Activated T-helper 2 cell treated with anti-CD3 and anti-CD28 coated beads, Interferon-gamma antibody, Interleukin-2, Interleukin-4, amounts not matched to agents 10 μg/mL and 5 μg/mL and 100 μg/mL, durations not matched to agents 14 hours and 24 hours and 36 hours (primary cell): ENCODE results near the gene KRT27. TPM values are rescaled to one million over a fixed set of nuclear protein-coding genes. Genes with fewer than 3 reads are reported as not detected.

Experiments used
- DNase-seq: peaks from one replicate; pipeline ENCODE4 v3.0.0; 2021; ENCODE audit warnings: low spot score
- H3K27ac Mint-ChIP-seq: one replicate; pipeline ENCODE4 v1.8.0; 2021; ENCODE audit warnings: mixed read lengths
- H3K27me3 Mint-ChIP-seq: one replicate; pipeline ENCODE4 v1.8.0; 2021; ENCODE audit warnings: low read depth, mixed read lengths
- H3K36me3 Mint-ChIP-seq: one replicate; pipeline ENCODE4 v1.8.0; 2021; ENCODE audit warnings: low read depth, mixed read lengths
- H3K4me1 Mint-ChIP-seq: one replicate; pipeline ENCODE4 v1.8.0; 2021; ENCODE audit warnings: low read depth, mixed read lengths
- H3K4me3 Mint-ChIP-seq: one replicate; pipeline ENCODE4 v1.8.0; 2021; ENCODE audit warnings: low read depth, mild to moderate bottlenecking, moderate library complexity, mixed read lengths
- H3K9me3 Mint-ChIP-seq: one replicate; pipeline ENCODE4 v1.8.0; 2021; ENCODE audit warnings: mixed read lengths
- intact Hi-C: fragments of 100-400 bp; cut with micrococcal nuclease; formaldehyde crosslinking; loops from one replicate; pipeline ENCODE4 v1.15.1; 2023
- total RNA-seq: library from RNA; stranded (reverse); gene quantifications from 2 replicates; pipeline ENCODE4 v1.2.3, GENCODE V29; 2022

Gene KRT27
- total RNA-seq, 1 donor from 2014 or later: not detected

DNA sequence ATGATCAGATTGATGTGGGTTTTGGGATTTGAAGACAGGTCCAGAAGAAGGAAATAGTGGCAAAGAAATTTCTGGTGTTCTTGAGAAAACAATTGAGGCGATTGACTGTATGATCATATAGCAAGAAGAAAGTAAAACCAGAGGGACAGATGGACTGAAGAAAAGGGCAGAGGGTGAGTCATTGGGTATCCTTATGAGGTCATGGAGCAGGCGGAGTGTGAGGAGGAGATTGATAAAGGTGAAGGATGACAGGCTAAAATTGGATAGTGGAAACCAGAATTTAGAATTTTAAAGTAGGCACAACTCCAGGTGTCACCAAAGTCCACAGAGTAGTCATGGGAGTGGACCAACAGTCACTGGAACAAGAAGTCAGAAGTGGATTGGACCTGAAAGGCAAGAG lies 18.8 kb upstream of the KRT27 start:
- Mint-ChIP-seq H3K27ac (no peak overlapping the region), H3K4me1 (peaks cover 3% of the 10 kb centered on the region), H3K27me3 (peaks cover 33% of the 10 kb centered on the region), H3K36me3 (no peaks in the 10 kb centered on the region), H3K4me3 (no peak overlapping the region), H3K9me3 (no peaks in the 10 kb centered on the region)
- DNase-seq: no peak
- intact Hi-C loops: loop anchor here (5.0 kb wide), 1 partner anchor 861 kb away; no protein-coding TSS in a partner anchor

DNA sequence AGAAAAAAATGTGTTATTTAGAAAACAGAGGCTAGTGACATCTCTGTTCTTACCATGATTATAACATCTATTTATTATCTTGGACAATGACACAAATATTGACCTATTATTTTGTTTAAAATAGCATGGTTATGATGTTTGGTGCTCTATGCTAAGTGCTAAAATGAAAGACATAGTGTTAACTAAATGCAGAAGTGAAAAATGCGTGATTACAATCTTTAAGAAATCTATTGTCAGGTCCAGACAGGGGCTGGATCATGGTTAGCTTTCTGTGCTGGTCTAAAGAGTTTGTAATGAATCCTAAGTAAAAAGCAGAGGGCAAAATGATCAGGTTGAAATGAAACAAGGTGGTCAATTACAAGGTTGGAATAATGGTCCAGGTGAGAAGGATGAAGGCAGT lies 18.0 kb upstream of the KRT27 start:
- peaks cover 3% of the 10 kb centered on the region for H3K4me1 Mint-ChIP-seq

DNA sequence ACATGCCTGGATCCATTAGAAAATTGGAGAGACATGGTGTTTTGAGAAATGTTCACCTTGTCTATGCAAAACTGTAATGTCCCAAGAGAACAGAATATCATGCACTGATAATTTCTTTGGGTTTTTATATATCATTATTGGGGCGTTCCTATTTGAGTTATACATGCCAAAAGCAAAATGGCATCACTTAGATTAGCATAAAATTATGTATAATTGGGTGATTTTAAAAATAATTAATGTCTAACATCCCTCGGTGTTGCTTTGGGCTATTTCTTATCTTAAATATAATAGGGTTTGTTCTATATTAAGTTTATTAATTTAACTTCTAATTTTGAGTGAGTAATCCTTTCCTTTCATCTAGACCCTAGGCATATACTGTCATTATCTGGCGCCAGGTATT lies 17.5 kb upstream of the KRT27 start, which contains the start of gene KRT28:
Gene KRT28, minus strand, starts transcription at position 101 of the 400 bp plus-strand sequence. Its CDS starts 66 bp downstream, at position 35.
- no peak for DNase-seq
- H3K27ac Mint-ChIP-seq: no peak within 1 kb of the TSS
- H3K27me3 Mint-ChIP-seq: peaks cover 31% of the 10 kb centered on the region
- H3K36me3 Mint-ChIP-seq: no peaks in the 10 kb centered on the region
- intact Hi-C loops: loop anchor here (5.0 to 10.0 kb wide), 2 partner anchors 445 to 862 kb away; no protein-coding TSS in a partner anchor
- no peaks in the 10 kb centered on the region for H3K9me3 Mint-ChIP-seq
- no peak within 1 kb of the TSS for H3K4me3 Mint-ChIP-seq
- H3K4me1 Mint-ChIP-seq: peaks cover 3% of the 10 kb centered on the region

More for the DNA sequence above, 18.0 kb upstream of the KRT27 start:
- Mint-ChIP-seq H3K36me3 (no peaks in the 10 kb centered on the region), H3K27ac (no peak overlapping the region), H3K27me3 (peaks cover 33% of the 10 kb centered on the region), H3K4me3 (no peak overlapping the region), H3K9me3 (no peaks in the 10 kb centered on the region)
- DNase-seq: no peak
- intact Hi-C loops: loop anchor here (5.0 kb wide), 1 partner anchor 862 kb away; no protein-coding TSS in a partner anchor

DNA sequence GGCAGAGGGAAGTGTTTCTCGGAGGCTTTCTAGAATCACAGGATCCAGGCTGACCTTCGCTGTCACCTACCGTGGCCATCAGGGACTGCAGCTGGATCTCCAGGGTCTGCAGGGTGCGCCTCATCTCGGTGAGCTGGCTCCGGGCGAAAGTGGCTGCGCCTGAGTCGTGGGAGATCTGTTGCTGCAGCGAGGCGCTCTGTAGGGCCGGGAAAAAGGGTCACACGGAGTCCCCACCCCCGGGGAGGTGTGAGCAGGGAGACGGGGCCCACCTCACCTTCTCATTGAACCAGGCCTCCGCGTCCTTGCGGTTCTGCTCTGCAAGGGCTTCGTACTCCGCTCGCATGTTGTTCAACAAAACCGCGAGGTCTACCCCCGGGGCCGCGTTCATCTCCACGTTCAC lies 14.5 kb upstream of the KRT27 start:
- Mint-ChIP-seq H3K27me3 (peaks cover 34% of the 10 kb centered on the region), H3K4me3 (no peak overlapping the region), H3K27ac (no peak overlapping the region), H3K36me3 (no peaks in the 10 kb centered on the region), H3K9me3 (no peaks in the 10 kb centered on the region), H3K4me1 (no peaks in the 10 kb centered on the region)
- intact Hi-C loops: loop anchor here (10.0 kb wide), 1 partner anchor 442 kb away; no protein-coding TSS in a partner anchor
- no peak for DNase-seq

DNA sequence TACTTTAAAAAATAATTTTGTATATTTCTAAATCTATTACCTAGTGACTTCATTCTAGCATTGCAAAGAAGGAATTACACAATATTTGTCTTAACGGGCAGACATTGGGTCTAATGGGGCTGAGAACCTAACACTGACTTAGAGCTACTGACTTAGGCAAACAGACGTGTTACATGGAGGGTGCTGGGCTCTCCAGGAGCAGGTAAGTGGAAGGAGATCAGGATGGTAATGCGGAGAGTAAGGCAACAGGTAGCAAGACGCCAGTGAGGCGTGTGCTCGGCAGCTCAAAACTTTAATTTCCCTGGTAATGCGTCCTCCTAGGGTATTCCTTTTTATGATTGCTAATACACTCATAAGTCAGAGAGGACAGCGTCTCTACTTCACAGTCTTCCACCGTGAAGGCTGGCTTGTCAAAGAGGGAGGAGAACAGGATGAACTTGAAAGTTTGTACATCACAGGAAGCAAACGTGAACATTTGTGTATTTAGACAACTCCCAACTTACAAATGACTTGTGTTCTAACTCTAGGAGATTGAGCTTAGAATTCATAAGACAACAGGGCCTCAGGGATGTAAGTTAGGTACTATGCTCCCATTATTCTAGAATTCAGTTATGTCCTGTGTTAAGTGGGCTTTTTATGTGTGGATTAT lies 12.8 kb upstream of the KRT27 start:
- Mint-ChIP-seq H3K27ac (no peak overlapping the region), H3K27me3 (peaks cover 34% of the 10 kb centered on the region), H3K4me3 (no peak overlapping the region), H3K9me3 (no peaks in the 10 kb centered on the region), H3K4me1 (no peaks in the 10 kb centered on the region), H3K36me3 (no peaks in the 10 kb centered on the region)
- DNase-seq: no peak
- intact Hi-C loops: loop anchor here (10.0 kb wide), 1 partner anchor 440 kb away; no protein-coding TSS in a partner anchor

DNA sequence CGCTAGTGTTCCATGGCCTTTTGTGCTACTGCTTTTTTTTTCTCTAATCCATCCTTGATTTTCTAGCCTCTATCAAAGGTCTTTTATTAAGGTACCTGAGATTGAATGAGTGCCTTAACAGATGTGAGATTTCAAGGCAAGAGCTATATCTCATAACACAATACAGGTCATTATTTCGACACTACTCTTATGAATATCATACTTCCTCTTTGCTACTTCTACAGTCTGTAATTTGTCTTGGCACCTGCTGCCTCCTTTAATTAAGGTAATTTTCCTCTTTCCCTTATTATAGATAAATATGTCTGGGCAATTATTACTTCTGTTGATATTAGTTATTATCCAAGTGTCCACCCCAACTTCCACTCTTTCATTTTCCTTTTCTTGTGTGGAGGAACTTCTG lies 12.1 kb upstream of the KRT27 start:
- DNase-seq: no peak
- Mint-ChIP-seq H3K4me1 (no peaks in the 10 kb centered on the region), H3K27me3 (peaks cover 34% of the 10 kb centered on the region), H3K9me3 (no peaks in the 10 kb centered on the region), H3K36me3 (no peaks in the 10 kb centered on the region), H3K27ac (no peak overlapping the region), H3K4me3 (no peak overlapping the region)
- intact Hi-C loops: loop anchor here (5.0 to 10.0 kb wide), 2 partner anchors 172 to 440 kb away; no protein-coding TSS in a partner anchor

DNA sequence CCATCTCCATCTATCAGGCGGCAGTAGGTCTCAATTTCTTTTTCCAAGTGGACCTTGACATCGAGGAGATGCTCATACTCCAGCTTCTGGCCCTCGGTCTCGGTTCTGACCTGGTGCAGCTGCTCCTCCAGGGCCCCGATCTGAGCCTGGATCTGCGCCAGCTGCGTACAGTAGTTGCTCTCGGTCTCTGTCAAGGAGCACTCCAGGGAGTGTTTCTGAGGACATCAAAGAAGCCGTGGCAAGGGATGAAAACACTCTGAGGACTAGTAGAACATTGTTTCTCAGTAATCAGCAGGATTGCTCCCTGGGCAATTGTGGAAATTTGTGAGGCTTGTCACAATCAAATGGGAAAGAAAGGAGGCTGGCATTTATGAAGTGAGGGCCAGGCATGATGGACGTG lies 11.5 kb upstream of the KRT27 start:
- Mint-ChIP-seq H3K4me3 (no peak overlapping the region), H3K27me3 (peaks cover 31% of the 10 kb centered on the region), H3K4me1 (no peaks in the 10 kb centered on the region), H3K36me3 (no peaks in the 10 kb centered on the region), H3K9me3 (no peaks in the 10 kb centered on the region), H3K27ac (no peak overlapping the region)
- intact Hi-C loops: loop anchor here (5.0 to 10.0 kb wide), 2 partner anchors 172 to 439 kb away; no protein-coding TSS in a partner anchor
- no peak for DNase-seq

DNA sequence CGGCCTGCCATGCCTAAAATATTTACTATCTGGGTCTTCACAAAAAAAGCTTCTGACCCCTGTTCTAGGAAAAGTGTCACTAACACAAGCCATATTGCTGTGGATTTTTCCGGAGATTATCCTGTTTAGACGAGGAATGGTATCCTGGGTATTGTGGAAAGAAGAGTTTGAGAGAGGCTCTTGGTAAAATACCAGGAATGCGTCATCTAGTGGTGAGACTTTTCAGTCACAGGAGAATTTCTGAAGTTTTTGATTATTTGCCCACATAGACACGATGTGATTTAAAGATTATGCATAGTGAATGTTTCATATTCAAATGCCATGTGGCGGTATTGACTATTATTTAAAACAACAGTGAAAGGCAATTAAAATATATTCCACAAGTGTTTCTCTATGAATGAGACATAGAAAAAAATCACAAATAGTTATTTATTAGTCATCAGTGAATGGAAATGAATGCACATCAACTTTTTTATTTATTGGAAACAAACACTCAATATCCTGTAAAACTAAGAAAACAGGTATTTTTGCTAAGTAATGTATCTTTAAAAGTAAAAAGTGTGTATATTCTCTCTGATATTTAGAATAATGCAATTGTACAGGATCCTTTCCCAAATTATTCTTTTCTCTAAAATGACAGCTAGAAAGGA lies 9.6 kb upstream of the KRT27 start:
- intact Hi-C loops: loop anchor here (5.0 to 10.0 kb wide), 2 partner anchors 170 to 437 kb away; no protein-coding TSS in a partner anchor
- no peaks in the 10 kb centered on the region for H3K36me3 Mint-ChIP-seq

DNA sequence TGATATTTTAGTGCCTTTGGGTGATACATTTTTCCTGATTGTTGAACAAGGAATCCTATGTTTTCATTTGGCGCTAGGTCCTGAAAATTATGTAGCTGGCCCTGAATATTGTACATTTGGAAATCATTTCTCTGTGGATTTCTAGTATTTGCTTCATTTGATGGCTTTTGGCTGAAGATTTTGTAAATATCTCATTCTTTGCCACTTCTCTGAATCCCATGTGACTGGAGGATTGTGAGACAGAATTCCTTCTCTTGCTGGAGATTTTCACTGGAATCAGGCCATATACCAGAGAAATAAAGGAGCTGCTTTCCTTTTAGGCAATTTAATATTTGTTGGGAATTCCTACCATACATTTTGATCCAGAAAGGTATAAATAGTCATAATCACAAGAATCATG lies 8.8 kb upstream of the KRT27 start:
- H3K4me3 Mint-ChIP-seq: no peak overlapping the region
- DNase-seq: no peak
- intact Hi-C loops: loop anchor here (5.0 to 10.0 kb wide), 2 partner anchors 169 to 436 kb away; no protein-coding TSS in a partner anchor
- H3K9me3 Mint-ChIP-seq: no peaks in the 10 kb centered on the region
- H3K36me3 Mint-ChIP-seq: no peaks in the 10 kb centered on the region
- H3K4me1 Mint-ChIP-seq: no peaks in the 10 kb centered on the region
- peaks cover 29% of the 10 kb centered on the region for H3K27me3 Mint-ChIP-seq
- H3K27ac Mint-ChIP-seq: no peak overlapping the region

More for the DNA sequence above, 9.6 kb upstream of the KRT27 start:
- Mint-ChIP-seq H3K27ac (no peak overlapping the region), H3K4me3 (no peak overlapping the region), H3K9me3 (no peaks in the 10 kb centered on the region), H3K27me3 (peaks cover 33% of the 10 kb centered on the region), H3K4me1 (no peaks in the 10 kb centered on the region)
- no peak for DNase-seq

DNA sequence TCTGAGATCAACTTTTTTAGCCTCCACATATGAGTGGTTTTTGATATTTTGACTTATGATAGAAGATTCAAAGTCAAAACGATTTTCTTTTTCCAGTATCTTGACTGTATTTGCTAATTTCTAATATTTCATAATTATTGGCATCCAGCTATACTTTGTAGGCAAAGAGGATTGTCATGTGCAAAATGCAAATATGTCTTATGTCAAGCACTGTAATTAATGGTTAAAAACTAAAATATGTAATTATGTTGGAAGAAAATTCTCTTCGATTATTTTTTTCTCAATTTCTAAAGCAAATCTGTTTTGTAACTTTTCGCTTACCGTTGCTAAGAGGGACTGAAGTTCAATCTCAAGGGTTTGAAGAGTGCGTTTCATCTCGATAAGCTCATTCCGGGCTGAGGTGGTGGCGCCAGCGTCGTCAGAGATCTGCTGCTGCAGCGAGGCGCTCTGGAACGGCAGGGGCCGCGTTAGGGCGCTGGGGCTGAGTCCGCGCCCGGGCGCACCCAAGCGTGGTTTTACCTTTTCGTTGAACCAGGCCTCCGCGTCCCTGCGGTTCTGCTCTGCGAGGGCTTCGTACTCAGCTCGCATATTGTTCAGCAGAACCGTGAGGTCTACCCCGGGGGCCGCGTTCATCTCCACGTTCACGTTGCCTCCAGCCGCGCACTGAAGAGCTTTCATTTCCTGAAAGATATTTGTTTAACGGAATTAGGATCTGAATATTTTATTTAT lies 3.0 kb downstream of the KRT27 start:
- no peaks in the 10 kb centered on the region for H3K4me1 Mint-ChIP-seq
- no peaks in the 10 kb centered on the region for H3K9me3 Mint-ChIP-seq
- H3K4me3 Mint-ChIP-seq: no peak overlapping the region
- no peak overlapping the region for H3K27ac Mint-ChIP-seq
- DNase-seq: no peak
- no peaks in the 10 kb centered on the region for H3K36me3 Mint-ChIP-seq
- H3K27me3 Mint-ChIP-seq: peaks cover 49% of the 10 kb centered on the region
- intact Hi-C loops: no loop called here

DNA sequence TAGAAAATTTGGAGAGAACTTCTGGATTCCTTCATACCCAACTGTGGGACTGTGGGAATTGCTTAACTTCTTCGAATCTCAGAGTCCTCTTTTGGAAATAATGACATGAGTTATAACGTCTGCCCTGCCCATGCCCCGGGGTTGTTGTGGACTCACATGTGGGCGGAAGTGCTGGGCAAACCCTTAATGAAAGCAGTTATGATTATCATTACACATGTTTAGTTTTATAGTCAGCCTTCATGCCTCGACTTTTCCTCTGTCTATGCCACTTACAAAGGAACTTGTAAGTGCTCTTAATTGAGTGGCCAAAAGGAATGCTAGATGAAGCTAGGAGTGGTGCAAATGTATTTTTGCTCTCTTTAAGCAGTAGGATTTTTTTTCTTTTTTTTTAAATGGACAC lies 3.9 kb downstream of the KRT27 start:
- Mint-ChIP-seq H3K36me3 (no peaks in the 10 kb centered on the region), H3K4me1 (no peaks in the 10 kb centered on the region), H3K4me3 (no peak overlapping the region), H3K27me3 (peaks cover 52% of the 10 kb centered on the region), H3K27ac (no peak overlapping the region), H3K9me3 (no peaks in the 10 kb centered on the region)
- DNase-seq: no peak
- intact Hi-C loops: no loop called here

DNA sequence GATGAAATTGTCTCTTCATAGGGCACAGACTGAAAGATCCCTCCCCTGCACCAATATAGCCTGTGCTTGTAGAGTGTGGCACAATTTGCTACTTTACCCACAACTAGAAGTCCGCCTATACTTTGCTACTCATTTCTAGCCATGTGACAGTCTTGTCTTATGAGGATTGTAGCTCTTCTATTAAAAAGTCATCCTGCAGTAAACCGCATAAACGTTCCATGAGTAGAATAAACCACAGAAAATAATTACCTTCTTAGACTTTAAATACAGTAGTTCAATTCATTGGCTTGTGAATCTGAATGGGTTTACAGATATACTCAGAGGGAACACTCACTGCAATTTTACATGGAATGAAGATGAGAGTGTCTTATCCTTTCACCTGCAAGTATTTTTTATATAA lies 4.4 kb downstream of the KRT27 start:
- H3K36me3 Mint-ChIP-seq: no peaks in the 10 kb centered on the region
- H3K4me1 Mint-ChIP-seq: no peaks in the 10 kb centered on the region
- DNase-seq: no peak
- no peak overlapping the region for H3K4me3 Mint-ChIP-seq
- peaks cover 50% of the 10 kb centered on the region for H3K27me3 Mint-ChIP-seq
- intact Hi-C loops: no loop called here
- H3K9me3 Mint-ChIP-seq: no peaks in the 10 kb centered on the region
- no peak overlapping the region for H3K27ac Mint-ChIP-seq
